WTC11 (cell line): ENCODE results near the gene DAPK1. TPM values are rescaled to one million over a fixed set of nuclear protein-coding genes. Genes with fewer than 3 reads are reported as not detected.
A peak's percentile ranks its signal among the peaks of the same experiment; 100 is the strongest.

Experiments used
- ATAC-seq: fragments of 200-7000 bp; cut with Tn5 transposase; 2 replicates; pipeline ENCODE4 v1.10.0; 2021; ENCODE audit warnings: mild to moderate bottlenecking, moderate library complexity
- CTCF ChIA-PET: fragments of 300-600 bp; sonication (Branson Sonifier 250); formaldehyde crosslinking; loops from one replicate; lab custom pipeline; 2021; ENCODE audit warnings: antibody characterized with exemption; lab: Charles Lee
- POLR2A ChIA-PET: fragments of 350-600 bp; sonication (Branson Sonifier 250); formaldehyde crosslinking; loops from one replicate; lab custom pipeline; 2021; ENCODE audit warnings: antibody characterized with exemption; lab: Charles Lee
- DNase-seq: peaks from one replicate; pipeline ENCODE4 v3.0.0; 2021; ENCODE audit warnings: low spot score
- H3K27ac Mint-ChIP-seq: 2 replicates; pipeline ENCODE4 v1.8.0; 2021; ENCODE audit warnings: mixed read lengths
- H3K27me3 Mint-ChIP-seq: 2 replicates; pipeline ENCODE4 v1.8.0; 2021; ENCODE audit warnings: low read depth, mild to moderate bottlenecking, moderate library complexity, mixed read lengths
- H3K36me3 Mint-ChIP-seq: 2 replicates; pipeline ENCODE4 v1.8.0; 2021; ENCODE audit warnings: mixed read lengths
- H3K4me1 Mint-ChIP-seq: 2 replicates; pipeline ENCODE4 v1.8.0; 2022; ENCODE audit warnings: mixed read lengths
- H3K4me3 Mint-ChIP-seq: 2 replicates; pipeline ENCODE4 v1.8.0; 2021; ENCODE audit warnings: mild to moderate bottlenecking, moderate library complexity, mixed read lengths
- H3K9me3 Mint-ChIP-seq: 2 replicates; pipeline ENCODE4 v1.8.0; 2021; ENCODE audit warnings: mixed read lengths
- AFF4 ChIP-seq: sonication (generic); formaldehyde crosslinking; IDR thresholded peaks from 2 replicates; pipeline ENCODE4 v1.8.1; 2023; ENCODE audit warnings: mild to moderate bottlenecking, missing genetic modification reagents, borderline replicate concordance
- ATF3 ChIP-seq: sonication (generic); formaldehyde crosslinking; conservative IDR thresholded peaks from 2 replicates; pipeline ENCODE4 v1.8.1; 2022; ENCODE audit warnings: mild to moderate bottlenecking, missing genetic modification reagents
- ETV6 ChIP-seq: sonication (generic); formaldehyde crosslinking; IDR thresholded peaks from 2 replicates; pipeline ENCODE4 v1.8.1; 2022; ENCODE audit warnings: mild to moderate bottlenecking, missing genetic modification reagents
- FOXP4 ChIP-seq: sonication (generic); formaldehyde crosslinking; IDR thresholded peaks from 2 replicates; pipeline ENCODE4 v1.8.0; 2022; ENCODE audit warnings: mild to moderate bottlenecking, missing genetic modification reagents
- IRF1 ChIP-seq: sonication (generic); formaldehyde crosslinking; IDR thresholded peaks from 2 replicates; pipeline ENCODE4 v1.8.0; 2023; ENCODE audit warnings: missing genetic modification reagents
- JUN ChIP-seq: sonication (generic); formaldehyde crosslinking; IDR thresholded peaks from 2 replicates; pipeline ENCODE4 v1.8.0; 2023; ENCODE audit warnings: mild to moderate bottlenecking, missing genetic modification reagents
- KAT7 ChIP-seq: sonication (generic); formaldehyde crosslinking; IDR thresholded peaks from 2 replicates; pipeline ENCODE4 v1.8.1; 2023; ENCODE audit warnings: missing genetic modification reagents, mild to moderate bottlenecking, borderline replicate concordance
- MXD4 ChIP-seq: fragments of 250-450 bp; sonication (Bioruptor Pico); IDR thresholded peaks from 2 replicates; pipeline ENCODE4 v1.8.0; 2021; ENCODE audit warnings: mild to moderate bottlenecking, moderate library complexity, borderline replicate concordance
- PREB ChIP-seq: sonication (generic); formaldehyde crosslinking; IDR thresholded peaks from 2 replicates; pipeline ENCODE4 v1.8.1; 2022; ENCODE audit warnings: mild to moderate bottlenecking, missing genetic modification reagents, moderate library complexity, borderline replicate concordance
- PRRX2 ChIP-seq: fragments of 250-450 bp; sonication (Bioruptor Pico); IDR thresholded peaks from 2 replicates; pipeline ENCODE4 v1.8.0; 2021; ENCODE audit warnings: mild to moderate bottlenecking
- SMAD3 ChIP-seq: sonication (generic); formaldehyde crosslinking; IDR thresholded peaks from 2 replicates; pipeline ENCODE4 v1.8.0; 2022; ENCODE audit warnings: missing genetic modification reagents, mild to moderate bottlenecking, borderline replicate concordance
- SMAD4 ChIP-seq: sonication (generic); formaldehyde crosslinking; IDR thresholded peaks from 2 replicates; pipeline ENCODE4 v1.8.0; 2022; ENCODE audit warnings: mild to moderate bottlenecking, missing genetic modification reagents
- ZBTB21 ChIP-seq: sonication (generic); formaldehyde crosslinking; IDR thresholded peaks from 2 replicates; pipeline ENCODE4 v1.8.1; 2023; ENCODE audit warnings: mild to moderate bottlenecking, missing genetic modification reagents, borderline replicate concordance
- ZNF138 ChIP-seq: sonication (generic); formaldehyde crosslinking; conservative IDR thresholded peaks from 2 replicates; pipeline ENCODE4 v1.8.1; 2022; ENCODE audit warnings: mild to moderate bottlenecking, moderate library complexity, missing genetic modification reagents
- ZNF281 ChIP-seq: sonication (generic); formaldehyde crosslinking; IDR thresholded peaks from 2 replicates; pipeline ENCODE4 v1.8.0; 2023; ENCODE audit warnings: mild to moderate bottlenecking, missing genetic modification reagents
- ZNF532 ChIP-seq: fragments of 250-450 bp; sonication (Bioruptor Pico); IDR thresholded peaks from 2 replicates; pipeline ENCODE4 v1.9.0; 2021; ENCODE audit warnings: mild to moderate bottlenecking, borderline replicate concordance
- ZSCAN18 ChIP-seq: fragments of 250-450 bp; sonication (Bioruptor Pico); IDR thresholded peaks from 2 replicates; pipeline ENCODE4 v2.1.2; 2022; ENCODE audit warnings: mild to moderate bottlenecking, moderate library complexity
- total RNA-seq: library from RNA; stranded (reverse); gene quantifications from 3 replicates; pipeline ENCODE4 v1.2.3, GENCODE V29; 2021

Gene DAPK1
- total RNA-seq, 1 experiment from 2014 or later: 129 TPM

- TF ChIP-seq IRF1 (CRISPR knock-in tag): no peak
- no peak for TF ChIP-seq SMAD4
- TF ChIP-seq ZSCAN18: no peak
- TF ChIP-seq KAT7: no peak
- TF ChIP-seq FOXP4 (CRISPR knock-in tag): no peak
- no peak for TF ChIP-seq ZNF281 (CRISPR knock-in tag)
- TF ChIP-seq MXD4: no peak
- no peak for TF ChIP-seq ETV6 (CRISPR knock-in tag)
- no peak for TF ChIP-seq ZBTB21 (CRISPR knock-in tag)
Observed at GRCh38 chr9:87501806-87502205, 4.1 kb downstream of the DAPK1 start (continued).

- no peaks in the 10 kb centered on the region for H3K27me3 Mint-ChIP-seq
- POLR2A ChIA-PET: no interaction called here
- H3K4me3 Mint-ChIP-seq: no peak overlapping the region
- no peak for ATAC-seq
- peaks cover 46% of the 10 kb centered on the region for H3K4me1 Mint-ChIP-seq
- H3K9me3 Mint-ChIP-seq: no peaks in the 10 kb centered on the region
- DNase-seq: no peak
- peaks cover 41% of the 10 kb centered on the region for H3K36me3 Mint-ChIP-seq
- peak overlapping the region; percentile 19; the same call in 1 of the 2 replicates for H3K27ac Mint-ChIP-seq
- CTCF ChIA-PET: no interaction called here
- TF ChIP-seq ZNF532 (CRISPR knock-in tag) (no peak), PREB (no peak), ZNF138 (CRISPR knock-in tag) (no peak), JUN (no peak), ATF3 (CRISPR knock-in tag) (no peak), IRF1 (CRISPR knock-in tag) (no peak), AFF4 (no peak), PRRX2 (no peak), SMAD3 (CRISPR knock-in tag) (no peak)
Observed at GRCh38 chr9:87502391-87503221, 4.9 kb downstream of the DAPK1 start.
